AG04449 (cell line): ENCODE data around the gene SLC43A3.

Experiments
- CTCF ChIA-PET: fragments of 350-600 bp; formaldehyde crosslinking; extraction: SDS; loops from one replicate; lab custom pipeline; 2021; ENCODE audit warnings: antibody characterized with exemption; lab: Yijun Ruan, JAX
- POLR2A ChIA-PET: fragments of 400-600, 350-600 bp; formaldehyde crosslinking; extraction: SDS; loops from one replicate; lab custom pipeline; 2020; ENCODE audit warnings: antibody characterized with exemption, inconsistent platforms; lab: Yijun Ruan, JAX
- DNase-seq: peaks from one replicate; pipeline ENCODE4 v3.0.0-alpha.2; 2010; ENCODE audit warnings: low read depth, low spot score
- H3K4me3 ChIP-seq: 2 replicates; pipeline ENCODE4 v1.5.1; 2011; ENCODE audit warnings: low read depth, mild to moderate bottlenecking, control low read depth, low read length
- CTCF ChIP-seq: IDR thresholded peaks from one replicate; pipeline ENCODE4 v1.5.1; 2011; ENCODE audit warnings: mild to moderate bottlenecking, moderate library complexity, low read length, control low read depth, inconsistent platforms; ENCODE audit not compliant: insufficient read depth; ENCODE audit errors: missing control alignments

Gene SLC43A3

GRCh38 chr11:57458410-57459163 lies 31.7 kb upstream of the SLC43A3 start:
- POLR2A ChIA-PET: no interaction called here
- CTCF ChIA-PET: interaction anchor here (0.8 to 11.8 kb wide), 49 partner anchors 9 to 1061 kb away, joined by 3 to 400 read pairs (median 6); partner anchors contain the start of genes SERPING1, SLC43A1, SLC43A3 and SMTNL1
- peak; percentile 81 for TF ChIP-seq CTCF
- H3K4me3 ChIP-seq: peak overlapping the region; percentile 42
- no peak for DNase-seq

- CTCF ChIA-PET: interaction anchor here (0.8 to 11.8 kb wide), 55 partner anchors 8 to 1061 kb away, joined by 3 to 400 read pairs (median 5); partner anchors contain the start of genes P2RX3, SERPING1, SLC43A1 and SLC43A3
- no peak for TF ChIP-seq CTCF
- POLR2A ChIA-PET: no interaction called here
- no peak for DNase-seq
- no peak overlapping the region for H3K4me3 ChIP-seq
These were observed 31.1 kb upstream of the SLC43A3 start for GRCh38 chr11:57458060-57458409.

GRCh38 chr11:57457643-57458023 lies 30.7 kb upstream of the SLC43A3 start:
- no peak for DNase-seq
- ChIA-PET POLR2A (no interaction called here), CTCF (interaction anchor here (0.8 to 11.8 kb wide), 56 partner anchors 8 to 1062 kb away, joined by 3 to 400 read pairs (median 5); partner anchors contain the start of genes P2RX3, SERPING1, SLC43A1 and SLC43A3)
- H3K4me3 ChIP-seq: peak overlapping the region; percentile 25; the same call in 1 of the 2 replicates
- no peak for TF ChIP-seq CTCF

DNA sequence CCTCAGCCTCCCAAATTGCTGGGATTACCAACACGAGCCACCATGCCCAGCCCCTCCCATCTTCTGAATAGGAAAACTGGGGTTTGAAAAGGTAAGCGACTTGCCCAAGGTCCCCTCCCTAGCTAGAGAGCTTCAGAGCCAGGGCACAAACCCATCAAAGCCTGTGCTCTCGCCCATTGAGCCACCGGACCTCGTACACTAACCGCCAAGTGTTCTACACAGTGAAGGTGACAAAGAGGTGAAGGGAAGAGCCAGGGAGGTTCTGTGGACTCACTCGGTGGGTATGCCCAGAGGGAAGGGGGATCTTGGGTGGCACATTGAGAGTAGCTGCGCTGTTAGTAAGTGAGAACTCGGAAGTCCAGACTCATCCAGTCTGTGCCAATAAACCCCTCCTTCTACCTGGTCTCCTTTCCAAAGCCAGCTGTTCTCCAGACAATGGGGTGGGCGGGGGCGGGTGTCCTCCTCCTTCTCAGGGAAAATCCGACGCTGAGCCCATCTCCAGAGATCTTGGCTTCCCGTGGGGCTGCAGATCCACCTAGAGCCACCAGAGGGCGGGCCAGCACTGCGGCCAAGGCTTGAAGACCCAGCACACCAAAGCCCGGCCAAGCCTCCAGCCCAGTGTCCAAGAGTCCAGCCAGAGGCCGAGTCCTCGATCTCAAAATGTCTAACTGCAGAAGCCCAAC lies 30.2 kb upstream of the SLC43A3 start:
- DNase-seq: no peak
- peak; percentile 98 for TF ChIP-seq CTCF
- ChIA-PET POLR2A (no interaction called here), CTCF (interaction anchor here (0.8 to 11.8 kb wide), 50 partner anchors 7 to 1056 kb away, joined by 3 to 400 read pairs (median 5); partner anchors contain the start of genes P2RX3, SERPING1, SLC43A1 and SLC43A3)
- H3K4me3 ChIP-seq: peak overlapping the region; percentile 25; the same call in 1 of the 2 replicates

GRCh38 chr11:57453543-57454177 lies 26.7 kb upstream of the SLC43A3 start:
- DNase-seq: no peak
- no peak for TF ChIP-seq CTCF
- no peak overlapping the region for H3K4me3 ChIP-seq
- ChIA-PET CTCF (interaction anchor here (1.0 to 11.8 kb wide), 7 partner anchors 12 to 108 kb away, joined by 3 to 400 read pairs (median 4); partner anchors contain the start of gene TIMM10), POLR2A (no interaction called here)
